ENCODE measurements around the gene CACNG1.
"Not testable (repeated sequence)": the region's sequence is repeated elsewhere in the genome, so short reads cannot be mapped to it uniquely, and the experiment has no call there.

DNA sequence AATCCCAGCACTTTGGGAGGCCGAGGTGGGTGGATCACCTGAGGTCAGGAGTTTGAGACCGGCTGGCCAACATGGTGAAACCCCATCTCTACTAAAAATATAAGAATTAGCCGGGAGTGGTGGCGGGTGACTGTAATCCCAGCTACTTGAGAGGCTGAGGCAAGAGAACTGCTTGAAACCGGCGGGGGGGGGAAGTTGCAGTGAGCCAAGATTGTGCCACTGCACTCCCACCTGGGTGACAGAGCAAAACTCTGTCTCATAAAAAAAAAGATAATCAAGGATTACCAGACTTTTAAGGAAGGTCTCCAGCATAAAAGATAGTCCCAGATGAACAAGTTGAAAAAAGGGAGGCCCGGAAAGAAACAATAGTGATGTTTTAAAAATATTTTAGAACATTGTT, 48.4 kb downstream of the CACNG1 start:
- TF ChIP-seq, protein P1, sequence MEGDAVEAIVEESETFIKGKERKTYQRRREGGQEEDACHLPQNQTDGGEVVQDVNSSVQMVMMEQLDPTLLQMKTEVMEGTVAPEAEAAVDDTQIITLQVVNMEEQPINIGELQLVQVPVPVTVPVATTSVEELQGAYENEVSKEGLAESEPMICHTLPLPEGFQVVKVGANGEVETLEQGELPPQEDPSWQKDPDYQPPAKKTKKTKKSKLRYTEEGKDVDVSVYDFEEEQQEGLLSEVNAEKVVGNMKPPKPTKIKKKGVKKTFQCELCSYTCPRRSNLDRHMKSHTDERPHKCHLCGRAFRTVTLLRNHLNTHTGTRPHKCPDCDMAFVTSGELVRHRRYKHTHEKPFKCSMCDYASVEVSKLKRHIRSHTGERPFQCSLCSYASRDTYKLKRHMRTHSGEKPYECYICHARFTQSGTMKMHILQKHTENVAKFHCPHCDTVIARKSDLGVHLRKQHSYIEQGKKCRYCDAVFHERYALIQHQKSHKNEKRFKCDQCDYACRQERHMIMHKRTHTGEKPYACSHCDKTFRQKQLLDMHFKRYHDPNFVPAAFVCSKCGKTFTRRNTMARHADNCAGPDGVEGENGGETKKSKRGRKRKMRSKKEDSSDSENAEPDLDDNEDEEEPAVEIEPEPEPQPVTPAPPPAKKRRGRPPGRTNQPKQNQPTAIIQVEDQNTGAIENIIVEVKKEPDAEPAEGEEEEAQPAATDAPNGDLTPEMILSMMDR (IDR thresholded peaks at IDR 0.05; ENCODE audit: borderline replicate concordance, extremely low read depth, low read length, poor library complexity, severe bottlenecking): not testable (repeated sequence)
- TF ChIP-seq EZH2 (IDR thresholded peaks at IDR 0.05; ENCODE audit: borderline replicate concordance, low read depth, low read length, severe bottlenecking): not testable (repeated sequence)
